ENCODE measurements around the gene RYR1. TPM values are rescaled to one million over a fixed set of nuclear protein-coding genes. Genes with fewer than 3 reads are reported as not detected.
"Not testable (repeated sequence)": the region's sequence is repeated elsewhere in the genome, so short reads cannot be mapped to it uniquely, and the experiment has no call there.

Gene RYR1
- total and polyA plus RNA-seq, 3 experiments from 2014 or later, result 0.71 to 3.3 (median 1.4) TPM

DNA sequence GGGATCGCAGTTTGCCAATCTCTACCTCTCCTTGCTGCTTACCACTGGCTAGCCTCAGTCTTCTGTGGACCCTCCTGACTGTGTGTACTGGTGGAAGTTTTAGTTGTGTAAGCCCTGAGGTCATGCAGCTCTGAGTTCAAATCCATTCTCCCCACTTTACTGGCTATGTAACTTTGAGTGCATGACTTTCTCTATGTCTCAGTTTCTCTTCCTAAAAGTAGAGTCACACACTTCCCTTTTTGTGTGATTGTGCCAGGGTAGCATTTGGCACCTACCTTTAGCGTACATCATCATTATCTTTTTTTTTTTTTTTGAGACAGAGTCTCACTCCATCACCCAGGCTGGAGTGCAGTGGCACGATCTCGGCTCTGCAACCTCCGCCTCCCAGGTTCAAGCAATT is 113.9 kb downstream of the RYR1 start:
- ChIA-PET CTCF (interaction anchor here (0.9 to 1.8 kb wide), 2 partner anchors 87 to 89 kb away, joined by 3 to 7 read pairs; no protein-coding TSS in a partner anchor), POLR2A (no interaction called here)
- no peaks in the 10 kb centered on the region for H3K9me3 Mint-ChIP-seq
- no peaks in the 10 kb centered on the region for H3K36me3 Mint-ChIP-seq
- no peaks in the 10 kb centered on the region for H3K9me3 ChIP-seq (ENCODE audit: low read length)
- H3K4me3 Mint-ChIP-seq, result peak overlapping the region in 1 of 7 donors; percentile 56
- H3K27ac ChIP-seq (ENCODE audit: low read depth, low read length), result no peak overlapping the region
- H3K27ac Mint-ChIP-seq, result no peak overlapping the region
- H3K27me3 ChIP-seq (ENCODE audit: insufficient read depth, low read length, poor library complexity, severe bottlenecking), result no peaks in the 10 kb centered on the region
- no peak overlapping the region for H3K4me3 ChIP-seq (ENCODE audit: low read length)
- H3K27me3 Mint-ChIP-seq, result peaks cover 0 to 2% of the 10 kb centered on the region in 2 donors
- no peaks in the 10 kb centered on the region for H3K36me3 ChIP-seq (ENCODE audit: insufficient read depth, low read length)
- no peak for DNase-seq
- peaks cover 20 to 37% (median 30%) of the 10 kb centered on the region in 3 donors for H3K4me1 Mint-ChIP-seq
- H3K4me1 ChIP-seq (ENCODE audit: insufficient read depth, low read length), result peaks cover 17% of the 10 kb centered on the region

DNA sequence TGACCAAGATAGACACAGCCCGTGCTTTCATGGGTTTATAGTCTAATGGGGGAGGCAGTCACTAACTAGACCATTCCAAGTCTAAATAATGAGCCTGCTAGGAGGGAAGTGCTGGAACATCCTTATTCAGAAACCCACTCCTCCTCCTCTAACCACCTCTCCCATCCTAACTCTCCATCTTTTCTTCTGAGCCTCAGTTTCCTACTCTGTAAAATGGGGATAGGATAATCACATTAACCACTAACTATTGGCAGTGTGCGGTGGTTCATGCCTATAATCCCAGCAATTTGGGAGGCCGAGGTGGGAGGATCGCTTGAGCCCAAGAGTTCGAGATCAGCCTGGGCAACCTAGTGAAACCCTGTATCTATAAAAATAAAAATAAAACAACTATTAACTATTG is 115.6 kb downstream of the RYR1 start:
- Mint-ChIP-seq H3K9me3 (no peaks in the 10 kb centered on the region), H3K4me1 (peaks cover 24 to 41% (median 33%) of the 10 kb centered on the region in 3 donors), H3K36me3 (no peaks in the 10 kb centered on the region), H3K4me3 (no peak overlapping the region), H3K27me3 (peaks cover 0 to 2% of the 10 kb centered on the region in 2 donors), H3K27ac (no peak overlapping the region)
- Histone ChIP-seq H3K27me3 (ENCODE audit: insufficient read depth, low read length, poor library complexity, severe bottlenecking) (no peaks in the 10 kb centered on the region), H3K9me3 (ENCODE audit: low read length) (no peaks in the 10 kb centered on the region), H3K27ac (ENCODE audit: low read depth, low read length) (no peak overlapping the region), H3K4me1 (ENCODE audit: insufficient read depth, low read length) (peaks cover 18% of the 10 kb centered on the region), H3K36me3 (ENCODE audit: insufficient read depth, low read length) (no peaks in the 10 kb centered on the region), H3K4me3 (ENCODE audit: low read length) (no peak overlapping the region)
- ChIA-PET CTCF (no interaction called here), POLR2A (no interaction called here)
- DNase-seq, result no peak

DNA sequence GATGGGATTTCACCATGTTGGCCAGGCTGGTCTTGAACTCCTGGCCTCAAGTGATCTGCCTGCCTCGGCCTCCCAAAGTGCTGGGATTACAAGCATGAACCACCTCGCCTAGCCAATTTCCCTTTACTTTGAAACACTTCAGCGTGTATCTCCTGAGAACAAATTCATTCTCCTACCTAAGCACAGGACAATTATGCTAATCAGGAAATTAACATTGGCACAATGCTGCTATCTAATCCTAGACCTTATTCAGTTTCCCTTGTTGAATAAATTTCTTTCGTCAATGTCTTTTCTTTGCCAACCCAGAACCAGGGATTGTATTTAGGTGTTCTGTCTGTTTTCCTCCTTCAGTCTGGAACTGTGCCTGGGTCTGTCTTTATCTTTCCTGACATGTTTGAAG is 116.5 kb downstream of the RYR1 start:
- no peak overlapping the region for H3K27ac Mint-ChIP-seq
- H3K4me3 Mint-ChIP-seq, result no peak overlapping the region
- H3K36me3 Mint-ChIP-seq, result no peaks in the 10 kb centered on the region
- POLR2A ChIA-PET, result no interaction called here
- Histone ChIP-seq H3K4me1 (ENCODE audit: insufficient read depth, low read length) (peaks cover 12% of the 10 kb centered on the region), H3K4me3 (ENCODE audit: low read length) (no peak overlapping the region), H3K27ac (ENCODE audit: low read depth, low read length) (no peak overlapping the region), H3K9me3 (ENCODE audit: low read length) (no peaks in the 10 kb centered on the region), H3K27me3 (ENCODE audit: insufficient read depth, low read length, poor library complexity, severe bottlenecking) (no peaks in the 10 kb centered on the region), H3K36me3 (ENCODE audit: insufficient read depth, low read length) (no peaks in the 10 kb centered on the region)
- CTCF ChIA-PET, result no interaction called here
- H3K9me3 Mint-ChIP-seq, result no peaks in the 10 kb centered on the region
- no peaks in the 10 kb centered on the region for H3K27me3 Mint-ChIP-seq
- DNase-seq, result no peak
- peaks cover 18 to 41% (median 31%) of the 10 kb centered on the region in 3 donors for H3K4me1 Mint-ChIP-seq

DNA sequence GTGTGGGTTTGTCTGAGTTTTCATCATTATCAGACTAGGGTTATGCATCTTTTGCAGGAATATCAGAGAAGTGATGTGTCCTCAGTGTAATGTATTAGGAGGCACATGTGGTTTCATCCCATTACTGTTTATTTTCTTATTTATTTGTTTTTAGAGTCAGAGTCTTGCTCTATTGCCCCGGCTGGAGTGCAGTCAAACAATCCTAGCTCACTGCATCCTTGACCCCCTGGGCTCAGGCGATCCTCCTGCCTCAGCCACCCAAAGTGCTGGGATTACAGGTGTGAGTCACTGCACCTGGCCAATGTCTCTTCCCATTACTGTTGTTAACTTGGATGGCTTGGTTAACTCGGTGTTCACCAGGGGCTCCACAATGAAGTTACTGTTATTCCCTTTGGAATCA is 116.9 kb downstream of the RYR1 start:
- ChIA-PET CTCF (no interaction called here), POLR2A (no interaction called here)
- Histone ChIP-seq H3K4me3 (ENCODE audit: low read length) (no peak overlapping the region), H3K27me3 (ENCODE audit: insufficient read depth, low read length, poor library complexity, severe bottlenecking) (no peaks in the 10 kb centered on the region), H3K27ac (ENCODE audit: low read depth, low read length) (no peak overlapping the region), H3K9me3 (ENCODE audit: low read length) (no peaks in the 10 kb centered on the region), H3K36me3 (ENCODE audit: insufficient read depth, low read length) (no peaks in the 10 kb centered on the region), H3K4me1 (ENCODE audit: insufficient read depth, low read length) (peaks cover 11% of the 10 kb centered on the region)
- H3K27ac Mint-ChIP-seq, result no peak overlapping the region
- no peaks in the 10 kb centered on the region for H3K27me3 Mint-ChIP-seq
- H3K4me3 Mint-ChIP-seq, result no peak overlapping the region
- no peak for DNase-seq
- H3K9me3 Mint-ChIP-seq, result no peaks in the 10 kb centered on the region
- H3K36me3 Mint-ChIP-seq, result no peaks in the 10 kb centered on the region
- peaks cover 20 to 41% (median 31%) of the 10 kb centered on the region in 3 donors for H3K4me1 Mint-ChIP-seq

DNA sequence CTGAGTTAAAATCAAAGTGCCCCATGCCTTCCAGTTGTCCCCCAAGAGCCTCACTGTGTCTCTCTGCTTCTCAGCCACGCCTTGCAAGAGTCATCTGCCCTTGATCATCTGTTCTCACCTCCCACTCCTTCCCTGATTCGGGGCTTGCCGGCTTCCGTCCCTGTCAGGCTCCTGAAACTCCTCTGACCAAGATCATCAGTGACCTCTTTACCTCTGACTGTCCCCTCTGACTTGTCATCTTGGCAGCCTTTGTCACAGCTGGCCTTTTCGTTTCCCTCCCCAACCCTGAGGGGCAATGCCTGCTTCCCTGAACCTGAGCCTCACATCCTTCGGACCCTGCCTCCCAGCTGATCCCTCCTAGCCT is 117.9 kb downstream of the RYR1 start:
- H3K27ac ChIP-seq (ENCODE audit: low read depth, low read length), result no peak overlapping the region
- H3K4me1 ChIP-seq (ENCODE audit: insufficient read depth, low read length), result peaks cover 14% of the 10 kb centered on the region
- Mint-ChIP-seq H3K9me3 (no peaks in the 10 kb centered on the region), H3K27ac (peak overlapping the region in 7 of 8 donors; percentile 15 to 83 (median 59)), H3K4me3 (peak overlapping the region; percentile 23 to 84 (median 46)), H3K4me1 (peaks cover 23 to 45% (median 35%) of the 10 kb centered on the region in 3 donors), H3K27me3 (no peaks in the 10 kb centered on the region), H3K36me3 (no peaks in the 10 kb centered on the region)
- H3K4me3 ChIP-seq (ENCODE audit: low read length), result no peak overlapping the region
- CTCF ChIA-PET, result interaction anchor here (0.7 to 3.8 kb wide), 4 partner anchors 36 to 83 kb away, joined by 3 to 13 read pairs (median 6); partner anchors contain the start of genes EIF3K and MAP4K1
- H3K9me3 ChIP-seq (ENCODE audit: low read length), result no peaks in the 10 kb centered on the region
- no peaks in the 10 kb centered on the region for H3K27me3 ChIP-seq (ENCODE audit: insufficient read depth, low read length, poor library complexity, severe bottlenecking)
- no peaks in the 10 kb centered on the region for H3K36me3 ChIP-seq (ENCODE audit: insufficient read depth, low read length)
- DNase-seq, result no peak
- POLR2A ChIA-PET, result no interaction called here

DNA sequence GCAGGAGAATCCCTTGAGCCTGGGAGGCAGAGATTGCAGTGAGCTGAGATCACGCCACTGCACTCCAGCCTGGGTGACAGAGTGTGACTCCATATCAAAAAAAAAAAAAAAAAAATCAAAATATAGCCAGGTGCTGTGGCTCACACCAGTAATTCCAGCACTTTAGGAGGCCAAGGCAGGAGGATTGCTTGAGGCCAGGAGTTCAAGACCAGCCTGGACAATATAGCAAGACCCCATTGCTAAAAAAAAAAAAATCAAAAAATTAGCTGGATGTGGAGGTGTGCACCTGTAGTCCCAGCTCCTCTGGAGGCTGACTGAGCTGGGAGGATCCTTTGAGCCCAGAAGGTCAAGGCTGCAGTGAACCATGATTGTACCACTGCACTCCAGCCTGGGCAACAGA is 119.7 kb downstream of the RYR1 start:
- H3K27me3 ChIP-seq (ENCODE audit: insufficient read depth, low read length, poor library complexity, severe bottlenecking); H3K36me3 Mint-ChIP-seq; H3K4me3 ChIP-seq (ENCODE audit: low read length); POLR2A ChIA-PET; H3K36me3 ChIP-seq (ENCODE audit: insufficient read depth, low read length); DNase-seq; H3K27ac ChIP-seq (ENCODE audit: low read depth, low read length); H3K27me3 Mint-ChIP-seq; H3K9me3 Mint-ChIP-seq; H3K9me3 ChIP-seq (ENCODE audit: low read length): not testable (repeated sequence)
- peaks cover 26% of the 10 kb centered on the region for H3K4me1 ChIP-seq (ENCODE audit: insufficient read depth, low read length)
- Mint-ChIP-seq H3K4me3 (peak overlapping the region in 1 of 7 donors; percentile 26), H3K27ac (peak overlapping the region in 1 of 8 donors; percentile 7), H3K4me1 (peaks cover 35 to 61% (median 49%) of the 10 kb centered on the region in 3 donors)
- CTCF ChIA-PET, result interaction anchor here (0.7 to 3.8 kb wide), 3 partner anchors 38 to 65 kb away, joined by 3 to 13 read pairs (median 7); partner anchors contain the start of genes EIF3K and MAP4K1

DNA sequence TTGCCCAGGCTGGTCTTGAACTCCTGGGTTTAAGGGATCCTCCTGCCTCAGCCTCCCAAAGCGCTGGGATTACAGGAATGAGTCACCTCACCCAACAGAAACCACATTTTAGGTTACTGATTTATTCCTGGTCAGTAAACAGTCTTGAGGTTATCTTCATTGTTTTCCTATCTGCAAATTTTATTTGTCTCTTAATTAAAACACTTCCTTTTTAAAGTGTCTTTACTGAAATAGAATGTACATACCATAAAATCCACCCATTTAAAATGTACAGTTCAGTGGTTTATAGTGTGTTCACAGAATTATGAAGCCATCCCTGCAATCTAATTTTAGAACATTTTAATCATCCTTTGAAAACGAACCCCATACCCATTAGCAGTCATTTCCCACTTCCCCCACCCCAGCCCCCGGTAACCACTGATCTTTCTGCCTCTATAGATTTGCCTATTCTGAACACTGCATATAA is 121.2 kb downstream of the RYR1 start:
- ChIA-PET POLR2A (interaction anchor here (0.6 kb wide), 1 partner anchor 16 kb away, joined by 4 read pairs; no protein-coding TSS in a partner anchor), CTCF (interaction anchor here (3.8 kb wide), 1 partner anchor 63 kb away, joined by 13 read pairs; the partner anchor contains the start of genes EIF3K and MAP4K1)
- Histone ChIP-seq H3K27ac (ENCODE audit: low read depth, low read length) (no peak overlapping the region), H3K4me3 (ENCODE audit: low read length) (no peak overlapping the region), H3K4me1 (ENCODE audit: insufficient read depth, low read length) (peaks cover 35% of the 10 kb centered on the region), H3K36me3 (ENCODE audit: insufficient read depth, low read length) (no peaks in the 10 kb centered on the region), H3K9me3 (ENCODE audit: low read length) (no peaks in the 10 kb centered on the region), H3K27me3 (ENCODE audit: insufficient read depth, low read length, poor library complexity, severe bottlenecking) (no peaks in the 10 kb centered on the region)
- peak overlapping the region in 2 of 7 donors; percentile 3 to 51 for H3K4me3 Mint-ChIP-seq
- peaks cover 44 to 72% (median 62%) of the 10 kb centered on the region in 3 donors for H3K4me1 Mint-ChIP-seq
- H3K27me3 Mint-ChIP-seq, result no peaks in the 10 kb centered on the region
- no peaks in the 10 kb centered on the region for H3K36me3 Mint-ChIP-seq
- peak overlapping the region in 3 of 8 donors; percentile 4 to 31 (median 17) for H3K27ac Mint-ChIP-seq
- DNase-seq, result no peak
- H3K9me3 Mint-ChIP-seq, result no peaks in the 10 kb centered on the region

DNA sequence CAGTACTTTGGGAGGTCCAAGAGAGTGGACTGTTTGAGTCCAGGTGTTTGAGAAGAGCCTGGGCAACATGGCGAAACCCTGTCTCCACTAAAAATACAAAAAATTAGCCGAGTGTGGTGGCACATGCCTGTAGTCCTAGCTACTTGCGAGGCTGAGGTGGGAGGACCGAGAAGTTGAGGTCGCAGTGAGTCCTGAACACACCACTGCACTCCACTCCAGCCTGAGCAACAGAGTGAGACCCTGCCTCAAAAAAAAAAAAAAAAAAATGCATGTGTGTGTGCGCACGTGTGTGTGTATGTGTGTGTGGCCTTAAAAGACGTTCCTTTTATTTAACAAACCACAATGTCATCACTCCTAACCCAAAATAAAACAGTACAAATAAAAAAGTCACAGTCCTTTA is 121.7 kb downstream of the RYR1 start:
- Histone ChIP-seq H3K27ac (ENCODE audit: low read depth, low read length) (no peak overlapping the region), H3K9me3 (ENCODE audit: low read length) (no peaks in the 10 kb centered on the region), H3K4me1 (ENCODE audit: insufficient read depth, low read length) (peaks cover 40% of the 10 kb centered on the region), H3K4me3 (ENCODE audit: low read length) (no peak overlapping the region), H3K27me3 (ENCODE audit: insufficient read depth, low read length, poor library complexity, severe bottlenecking) (no peaks in the 10 kb centered on the region), H3K36me3 (ENCODE audit: insufficient read depth, low read length) (no peaks in the 10 kb centered on the region)
- Mint-ChIP-seq H3K4me1 (peaks cover 49 to 75% (median 67%) of the 10 kb centered on the region in 3 donors), H3K27ac (peak overlapping the region in 2 of 8 donors; percentile 17 to 31), H3K36me3 (no peaks in the 10 kb centered on the region), H3K9me3 (no peaks in the 10 kb centered on the region), H3K27me3 (no peaks in the 10 kb centered on the region), H3K4me3 (peak overlapping the region in 4 of 7 donors; percentile 3 to 51 (median 22))
- ChIA-PET POLR2A (no interaction called here), CTCF (interaction anchor here (1.0 kb wide), 2 partner anchors 10 to 64 kb away, joined by 4 to 5 read pairs; partner anchors contain the start of gene EIF3K)
- DNase-seq, result no peak

Data from CD8-positive, alpha-beta memory T cell (primary cell).